Loucy (cell line): ENCODE results near the gene HOXC4.

Experiments used
- H2AFZ ChIP-seq: fragments of 200-600 bp; sonication (generic); 2 replicates; pipeline ENCODE4 v1.6.0; 2016; ENCODE audit warnings: antibody characterized with exemption, mild to moderate bottlenecking, low read length, moderate library complexity
- H3F3A ChIP-seq: fragments of 200-600 bp; 2 replicates; pipeline ENCODE4 v1.6.0; 2016; ENCODE audit warnings: antibody characterized with exemption, low read depth, mild to moderate bottlenecking
- H3K27me3 ChIP-seq: fragments of 200-600 bp; sonication (generic); 2 replicates; pipeline ENCODE4 v1.6.1; 2014; ENCODE audit warnings: low read length, mild to moderate bottlenecking; ENCODE audit not compliant: insufficient read depth, poor library complexity, severe bottlenecking
- H3K36me3 ChIP-seq: fragments of 200-600 bp; sonication (generic); 2 replicates; pipeline ENCODE4 v1.6.1; 2016; ENCODE audit warnings: low read length; ENCODE audit not compliant: insufficient read depth
- H3K4me1 ChIP-seq: fragments of 200-600 bp; sonication (generic); 2 replicates; pipeline ENCODE4 v1.5.1; 2014; ENCODE audit warnings: low read length, mild to moderate bottlenecking; ENCODE audit not compliant: insufficient read depth, poor library complexity, severe bottlenecking
- H3K4me2 ChIP-seq: fragments of 200-600 bp; sonication (generic); 2 replicates; pipeline ENCODE4 v1.6.0; 2014; ENCODE audit warnings: antibody characterized with exemption, low read length, low read depth, mild to moderate bottlenecking; ENCODE audit not compliant: poor library complexity, severe bottlenecking
- H3K4me3 ChIP-seq: fragments of 200-600 bp; sonication (generic); 2 replicates; pipeline ENCODE4 v1.5.1; 2014; ENCODE audit warnings: low read length, mild to moderate bottlenecking, mixed read lengths; ENCODE audit not compliant: poor library complexity, severe bottlenecking
- H3K79me2 ChIP-seq: fragments of 200-600 bp; sonication (generic); 2 replicates; pipeline ENCODE4 v1.6.1; 2014; ENCODE audit warnings: low read length; ENCODE audit not compliant: insufficient read depth
- H3K9ac ChIP-seq: fragments of 200-600 bp; sonication (generic); 2 replicates; pipeline ENCODE4 v1.6.0; 2014; ENCODE audit warnings: mild to moderate bottlenecking, low read depth, low read length, moderate library complexity; ENCODE audit not compliant: poor library complexity, severe bottlenecking
- H3K9me2 ChIP-seq: fragments of 200-600 bp; sonication (generic); replicated peaks from 2 replicates; pipeline ENCODE4 v1.6.1; 2016; ENCODE audit warnings: low read depth, low read length, mixed read lengths
- H3K9me3 ChIP-seq: fragments of 200-600 bp; sonication (generic); 2 replicates; pipeline ENCODE4 v1.6.1; 2014; ENCODE audit warnings: mild to moderate bottlenecking, antibody characterized with exemption, low read length, low read depth; ENCODE audit not compliant: insufficient read depth
- H4K20me1 ChIP-seq: fragments of 200-600 bp; sonication (generic); 2 replicates; pipeline ENCODE4 v1.6.0; 2014; ENCODE audit warnings: antibody characterized with exemption, low read length, mild to moderate bottlenecking; ENCODE audit not compliant: insufficient read depth, poor library complexity, severe bottlenecking
- CTCF ChIP-seq: fragments of 200-600 bp; sonication (generic); conservative IDR thresholded peaks from 2 replicates; pipeline ENCODE4 v1.5.1; 2014; ENCODE audit warnings: mild to moderate bottlenecking, antibody characterized with exemption, low read length
- EZH2phosphoT487 ChIP-seq: fragments of 200-600 bp; IDR thresholded peaks from 2 replicates; pipeline ENCODE4 v1.6.1; 2018; ENCODE audit warnings: antibody characterized with exemption, mild to moderate bottlenecking, moderate library complexity, borderline replicate concordance

The HOXC4 gene

DNA sequence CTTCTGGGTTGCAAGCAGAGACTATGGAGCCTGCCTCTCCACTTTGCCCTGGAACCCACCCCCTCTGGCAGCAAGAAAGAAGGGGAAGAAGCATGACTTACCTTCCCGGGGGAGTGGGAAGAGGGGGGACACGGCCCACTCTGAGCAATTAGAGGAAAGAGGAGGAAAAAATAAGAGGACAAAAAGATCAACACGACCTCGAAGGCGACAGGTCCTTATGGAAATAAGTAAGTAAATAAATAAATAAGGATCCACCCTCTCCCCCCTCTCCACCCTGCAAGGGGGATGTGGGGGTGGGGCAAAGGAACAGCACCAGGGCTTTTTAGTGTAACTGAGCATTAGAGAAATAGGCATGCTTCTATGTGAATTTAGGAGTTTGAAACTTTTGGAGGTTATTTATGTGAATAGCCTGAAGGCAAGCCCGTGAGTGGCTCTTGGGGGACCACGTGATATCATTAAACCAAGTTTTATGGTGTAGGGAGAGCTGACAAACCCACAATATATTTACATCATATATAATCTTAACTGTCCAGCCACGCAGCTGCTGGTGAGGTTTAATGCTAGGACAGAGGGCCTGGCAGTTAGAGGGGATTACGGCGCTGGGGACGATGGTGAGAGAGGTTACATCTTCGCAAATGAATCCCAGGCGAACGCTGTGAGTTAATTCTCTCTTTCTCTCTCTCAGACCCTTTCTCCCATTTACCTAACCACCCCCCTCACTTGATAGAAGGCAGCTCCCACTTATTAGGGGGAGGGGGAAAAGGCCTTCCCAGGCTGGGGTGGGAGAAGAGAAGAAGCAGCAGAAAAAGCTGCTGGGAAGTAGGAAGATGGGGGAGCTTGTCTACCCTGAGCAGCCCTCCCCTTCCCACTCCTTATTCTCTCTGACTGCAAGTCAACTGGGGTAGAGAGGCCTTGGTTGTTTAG lies 16.0 kb upstream of the HOXC4 start:
- H3K9me3 ChIP-seq, result no peaks in the 10 kb centered on the region
- peaks cover 86% of the 10 kb centered on the region for H3K4me1 ChIP-seq
- no peak overlapping the region for H2AFZ ChIP-seq
- H3K4me2 ChIP-seq, result peak overlapping the region; percentile 95
- H3K79me2 ChIP-seq, result peaks cover 77% of the 10 kb centered on the region
- H3K36me3 ChIP-seq, result no peaks in the 10 kb centered on the region
- no peaks in the 10 kb centered on the region for H3K9me2 ChIP-seq
- no peak for TF ChIP-seq EZH2phosphoT487
- TF ChIP-seq CTCF, result no peak
- peaks cover 37% of the 10 kb centered on the region for H4K20me1 ChIP-seq
- peak overlapping the region; percentile 73 for H3K4me3 ChIP-seq
- peaks cover 14% of the 10 kb centered on the region for H3F3A ChIP-seq
- H3K27me3 ChIP-seq, result no peaks in the 10 kb centered on the region
- H3K9ac ChIP-seq, result peak overlapping the region; percentile 85

GRCh38 chr12:54038284-54038870 lies 15.3 kb upstream of the HOXC4 start:
- Histone ChIP-seq H3K27me3 (no peaks in the 10 kb centered on the region), H3K4me3 (peak overlapping the region; percentile 73), H3K79me2 (peaks cover 79% of the 10 kb centered on the region), H2AFZ (no peak overlapping the region), H3K36me3 (no peaks in the 10 kb centered on the region), H3K9me3 (no peaks in the 10 kb centered on the region), H3K4me1 (peaks cover 86% of the 10 kb centered on the region), H3K9ac (peak overlapping the region; percentile 85), H3K9me2 (no peaks in the 10 kb centered on the region), H3F3A (peaks cover 14% of the 10 kb centered on the region), H3K4me2 (peak overlapping the region; percentile 95), H4K20me1 (peaks cover 37% of the 10 kb centered on the region)
- no peak for TF ChIP-seq CTCF
- no peak for TF ChIP-seq EZH2phosphoT487

DNA sequence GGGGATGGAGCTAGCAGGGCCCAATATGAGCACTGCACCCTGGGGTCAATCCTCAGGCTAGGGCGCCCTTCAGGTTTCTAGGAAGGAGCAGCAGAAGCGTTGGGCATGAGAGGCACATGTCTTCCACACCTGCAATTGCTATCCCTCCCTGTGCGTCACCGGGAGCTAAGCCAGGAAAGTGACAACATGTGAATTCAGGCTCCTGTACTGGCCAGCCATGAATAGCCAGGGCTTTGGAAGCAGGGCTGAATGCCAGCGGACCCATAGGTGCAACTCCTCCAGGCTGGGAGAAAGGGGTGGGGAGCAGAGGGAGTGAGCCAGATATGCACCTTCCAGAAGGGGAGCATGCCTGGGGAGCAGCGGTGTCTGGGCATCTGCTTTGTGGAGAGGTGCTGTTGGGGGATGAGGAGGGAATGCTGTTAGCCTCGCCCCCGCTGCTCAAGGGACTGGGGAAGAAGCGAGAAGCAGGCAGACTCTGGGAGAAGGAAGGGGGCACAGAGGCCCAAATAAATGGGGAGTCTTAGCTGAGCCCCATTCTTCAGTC lies 14.7 kb upstream of the HOXC4 start:
- TF ChIP-seq CTCF, result no peak
- no peak for TF ChIP-seq EZH2phosphoT487
- Histone ChIP-seq H3K4me3 (peak overlapping the region; percentile 73), H3K9me2 (no peaks in the 10 kb centered on the region), H4K20me1 (peaks cover 38% of the 10 kb centered on the region), H3K9ac (peak overlapping the region; percentile 85), H3F3A (peaks cover 14% of the 10 kb centered on the region), H2AFZ (no peak overlapping the region), H3K36me3 (no peaks in the 10 kb centered on the region), H3K79me2 (peaks cover 80% of the 10 kb centered on the region), H3K9me3 (no peaks in the 10 kb centered on the region), H3K27me3 (no peaks in the 10 kb centered on the region), H3K4me2 (peak overlapping the region; percentile 95), H3K4me1 (peaks cover 87% of the 10 kb centered on the region)
